Measurements from ENCODE around the gene PRRG1.
"Not testable (repeated sequence)": the region's sequence is repeated elsewhere in the genome, so short reads cannot be mapped to it uniquely, and the experiment has no call there.

PRRG1 gene

DNA sequence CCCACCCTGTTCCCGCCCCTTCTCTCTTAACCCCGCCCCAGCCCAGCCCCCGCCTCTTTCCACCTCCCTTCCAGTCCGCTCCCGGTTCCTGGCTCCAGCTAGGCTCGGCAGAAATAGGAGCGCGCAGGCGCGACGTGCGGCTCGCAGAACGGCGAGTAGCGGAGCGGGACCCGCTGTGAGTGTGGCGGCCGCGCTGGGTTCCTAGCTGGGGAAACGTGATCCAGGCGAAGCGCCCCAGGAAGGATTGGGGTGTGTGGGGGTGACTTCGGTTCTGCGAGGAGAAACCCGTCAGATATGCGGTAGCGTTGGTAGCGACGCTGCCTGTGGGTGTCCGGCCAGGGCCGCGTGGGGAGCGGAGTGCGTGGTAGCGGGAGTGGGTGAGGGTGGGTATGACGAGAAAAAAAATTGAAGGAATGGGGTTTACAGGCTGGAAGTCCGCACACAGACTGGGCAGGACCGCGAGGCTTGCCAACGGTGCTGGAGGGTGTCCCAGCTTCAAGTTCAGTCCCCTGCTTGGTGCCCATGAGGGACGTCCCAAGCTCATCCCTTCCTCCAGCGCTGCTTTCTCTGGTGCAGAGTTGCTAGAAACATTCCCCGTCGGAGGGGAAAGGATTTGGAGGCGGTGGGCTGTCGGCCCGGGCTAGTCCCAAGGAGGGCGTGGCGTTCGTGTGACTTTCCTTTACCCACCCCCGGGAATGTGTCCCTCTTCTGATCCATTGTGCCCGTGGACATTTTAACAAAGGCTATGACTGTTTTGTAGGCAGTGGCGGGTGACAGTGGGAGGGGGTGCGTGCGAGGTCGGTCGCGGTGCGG lies at the start of gene PRRG1:
Gene PRRG1, plus strand, starts transcription at position 144 of the 813 bp plus-strand sequence. CDS start 56,886 bp downstream, outside the sequence.
- Histone ChIP-seq H3K4me3 (ENCODE audit: low read depth, low read length) (peak within 1 kb of the TSS; percentile 66), H2AFZ (peak within 1 kb of the TSS; percentile 83), H3K9ac (no peak within 1 kb of the TSS), H3K9me3 (ENCODE audit: control insufficient read depth, low read length) (no peaks in the 10 kb centered on the region), H3K27ac (peak within 1 kb of the TSS; percentile 49), H3K4me2 (ENCODE audit: low read length) (peak within 1 kb of the TSS; percentile 76), H3K36me3 (ENCODE audit: control insufficient read depth, insufficient read depth, low read length) (no peaks in the 10 kb centered on the region), H3K27me3 (ENCODE audit: control insufficient read depth, insufficient read depth, low read length) (no peaks in the 10 kb centered on the region), H3K4me1 (no peaks in the 10 kb centered on the region), H3K79me2 (no peaks in the 10 kb centered on the region)
- TF ChIP-seq, protein P1, sequence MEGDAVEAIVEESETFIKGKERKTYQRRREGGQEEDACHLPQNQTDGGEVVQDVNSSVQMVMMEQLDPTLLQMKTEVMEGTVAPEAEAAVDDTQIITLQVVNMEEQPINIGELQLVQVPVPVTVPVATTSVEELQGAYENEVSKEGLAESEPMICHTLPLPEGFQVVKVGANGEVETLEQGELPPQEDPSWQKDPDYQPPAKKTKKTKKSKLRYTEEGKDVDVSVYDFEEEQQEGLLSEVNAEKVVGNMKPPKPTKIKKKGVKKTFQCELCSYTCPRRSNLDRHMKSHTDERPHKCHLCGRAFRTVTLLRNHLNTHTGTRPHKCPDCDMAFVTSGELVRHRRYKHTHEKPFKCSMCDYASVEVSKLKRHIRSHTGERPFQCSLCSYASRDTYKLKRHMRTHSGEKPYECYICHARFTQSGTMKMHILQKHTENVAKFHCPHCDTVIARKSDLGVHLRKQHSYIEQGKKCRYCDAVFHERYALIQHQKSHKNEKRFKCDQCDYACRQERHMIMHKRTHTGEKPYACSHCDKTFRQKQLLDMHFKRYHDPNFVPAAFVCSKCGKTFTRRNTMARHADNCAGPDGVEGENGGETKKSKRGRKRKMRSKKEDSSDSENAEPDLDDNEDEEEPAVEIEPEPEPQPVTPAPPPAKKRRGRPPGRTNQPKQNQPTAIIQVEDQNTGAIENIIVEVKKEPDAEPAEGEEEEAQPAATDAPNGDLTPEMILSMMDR (IDR thresholded peaks at IDR 0.05), result no peak

DNA sequence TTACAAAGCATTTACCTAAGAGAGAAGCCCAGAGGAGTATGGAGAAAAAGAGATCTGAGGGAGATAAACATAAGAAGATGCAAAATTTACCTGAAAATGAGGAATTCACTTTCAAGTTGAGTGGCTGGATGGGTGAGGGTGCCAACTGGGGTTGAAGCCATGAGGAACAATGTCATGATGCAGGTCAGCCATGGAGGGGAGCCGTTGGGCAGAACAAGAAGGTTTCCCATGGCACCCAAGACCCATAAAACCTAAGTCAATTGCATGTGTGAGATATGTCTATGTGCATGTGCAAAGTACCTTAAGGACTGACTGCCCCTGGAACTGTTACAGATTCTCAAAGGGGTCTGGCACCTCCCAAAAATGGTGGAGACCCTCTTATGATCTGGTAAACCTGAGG lies 46.6 kb upstream of the PRRG1 start:
- no peak overlapping the region for H3K27ac ChIP-seq
- H3K4me2 ChIP-seq (ENCODE audit: low read length), result no peak overlapping the region
- no peak overlapping the region for H3K9ac ChIP-seq
- no peak overlapping the region for H3K4me3 ChIP-seq (ENCODE audit: low read depth, low read length)
- no peaks in the 10 kb centered on the region for H3K4me1 ChIP-seq
- no peaks in the 10 kb centered on the region for H3K27me3 ChIP-seq (ENCODE audit: control insufficient read depth, insufficient read depth, low read length)
- no peak overlapping the region for H2AFZ ChIP-seq
- no peaks in the 10 kb centered on the region for H3K9me3 ChIP-seq (ENCODE audit: control insufficient read depth, low read length)
- TF ChIP-seq, protein P1 (IDR thresholded peaks at IDR 0.05), result no peak
- no peaks in the 10 kb centered on the region for H3K36me3 ChIP-seq (ENCODE audit: control insufficient read depth, insufficient read depth, low read length)
- no peaks in the 10 kb centered on the region for H3K79me2 ChIP-seq

DNA sequence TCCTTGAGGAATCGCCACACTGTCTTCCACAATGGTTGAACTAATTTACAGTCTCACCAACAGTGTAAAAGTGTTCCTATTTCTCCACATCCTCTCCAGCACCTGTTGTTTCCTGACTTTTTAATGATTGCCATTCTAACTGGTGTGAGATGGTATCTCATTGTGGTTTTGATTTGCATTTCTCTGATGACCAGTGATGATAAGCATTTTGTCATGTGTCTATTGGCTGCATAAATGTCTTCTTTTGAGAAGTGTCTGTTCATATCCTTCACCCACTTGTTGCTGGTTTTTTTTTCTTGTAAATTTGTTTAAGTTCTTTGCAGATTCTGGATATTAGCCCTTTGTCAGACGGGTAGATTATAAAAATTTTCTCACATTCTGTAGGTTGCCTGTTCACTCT lies 43.9 kb upstream of the PRRG1 start:
- not testable (repeated sequence) for H3K4me2 ChIP-seq (ENCODE audit: low read length); H3K4me1 ChIP-seq; H2AFZ ChIP-seq; H3K27me3 ChIP-seq (ENCODE audit: control insufficient read depth, insufficient read depth, low read length); H3K4me3 ChIP-seq (ENCODE audit: low read depth, low read length); H3K9ac ChIP-seq; H3K9me3 ChIP-seq (ENCODE audit: control insufficient read depth, low read length); H3K27ac ChIP-seq; H3K36me3 ChIP-seq (ENCODE audit: control insufficient read depth, insufficient read depth, low read length); H3K79me2 ChIP-seq

DNA sequence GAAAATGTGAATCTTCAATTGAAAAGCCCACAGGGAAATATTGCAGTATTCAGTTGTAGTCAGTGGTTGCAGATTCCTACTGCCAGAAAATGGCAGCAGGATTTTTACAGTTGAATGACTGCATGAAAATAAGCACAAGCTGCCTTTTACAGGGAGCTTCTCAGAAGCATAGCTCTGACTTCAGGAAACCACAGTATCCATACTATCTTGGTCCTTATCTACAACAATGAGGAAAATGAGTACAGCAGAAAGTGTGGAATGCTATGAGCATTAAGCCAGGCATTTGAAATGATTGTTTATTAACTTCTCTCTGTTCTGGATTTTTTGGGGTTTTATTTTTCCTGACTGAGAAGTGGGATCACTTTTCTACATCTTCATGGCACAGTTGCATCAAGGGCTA lies 34.6 kb upstream of the PRRG1 start:
- no peaks in the 10 kb centered on the region for H3K79me2 ChIP-seq
- no peaks in the 10 kb centered on the region for H3K27me3 ChIP-seq (ENCODE audit: control insufficient read depth, insufficient read depth, low read length)
- no peak overlapping the region for H3K4me2 ChIP-seq (ENCODE audit: low read length)
- H3K9me3 ChIP-seq (ENCODE audit: control insufficient read depth, low read length), result no peaks in the 10 kb centered on the region
- no peak overlapping the region for H3K9ac ChIP-seq
- TF ChIP-seq, protein P1 (IDR thresholded peaks at IDR 0.05), result no peak
- H3K27ac ChIP-seq, result no peak overlapping the region
- no peak overlapping the region for H3K4me3 ChIP-seq (ENCODE audit: low read depth, low read length)
- H3K36me3 ChIP-seq (ENCODE audit: control insufficient read depth, insufficient read depth, low read length), result no peaks in the 10 kb centered on the region
- no peak overlapping the region for H2AFZ ChIP-seq
- no peaks in the 10 kb centered on the region for H3K4me1 ChIP-seq

DNA sequence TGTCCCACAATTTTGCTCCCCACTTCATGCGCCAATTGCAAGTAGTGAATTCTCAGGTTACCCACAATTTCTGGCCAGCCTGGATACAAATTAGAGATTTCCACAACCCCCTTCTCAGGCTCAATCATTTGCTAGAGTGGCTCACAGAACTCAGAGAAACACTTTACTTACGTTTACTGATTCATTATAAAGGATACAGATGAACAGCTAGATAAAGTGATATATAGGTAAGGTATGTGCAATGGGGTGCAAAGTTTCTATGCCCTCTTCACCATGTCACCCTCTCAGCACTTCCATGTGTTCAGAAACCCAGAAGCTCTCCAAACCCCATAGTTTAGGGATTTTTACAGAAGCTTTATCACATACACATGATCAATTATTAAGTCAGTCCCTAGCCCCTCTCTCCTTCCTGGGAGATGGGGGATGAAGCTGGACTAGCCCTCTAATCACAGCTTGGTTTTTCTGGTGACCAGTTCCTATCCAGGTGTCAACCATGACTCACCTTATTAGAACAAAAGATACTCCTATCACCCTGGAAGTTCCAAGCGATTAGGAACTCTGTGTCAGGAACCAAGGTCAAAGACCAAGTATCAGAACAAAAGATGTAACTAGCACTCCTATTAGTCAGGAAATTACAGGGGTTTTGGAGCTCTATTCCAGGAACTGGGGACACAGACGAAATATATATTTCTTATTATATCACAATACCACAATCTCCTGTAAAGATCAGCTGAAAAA lies 33.5 kb upstream of the PRRG1 start:
- Histone ChIP-seq H3K9me3 (ENCODE audit: control insufficient read depth, low read length) (no peaks in the 10 kb centered on the region), H3K9ac (no peak overlapping the region), H3K4me2 (ENCODE audit: low read length) (no peak overlapping the region), H3K4me1 (no peaks in the 10 kb centered on the region), H3K79me2 (no peaks in the 10 kb centered on the region), H3K36me3 (ENCODE audit: control insufficient read depth, insufficient read depth, low read length) (no peaks in the 10 kb centered on the region), H3K27ac (no peak overlapping the region), H3K4me3 (ENCODE audit: low read depth, low read length) (no peak overlapping the region), H2AFZ (no peak overlapping the region), H3K27me3 (ENCODE audit: control insufficient read depth, insufficient read depth, low read length) (no peaks in the 10 kb centered on the region)
- TF ChIP-seq, protein P1 (IDR thresholded peaks at IDR 0.05), result no peak

Measured in parathyroid adenoma (tissue), 2 donors.